ENCODE measurements around the gene KATNAL2. TPM values are rescaled to one million over a fixed set of nuclear protein-coding genes. Genes with fewer than 3 reads are reported as not detected.

KATNAL2 gene
- polyA plus RNA-seq, 1 donor: 2.3 TPM

- DNase-seq: no peak
- Histone ChIP-seq H3K4me3 (ENCODE audit: low read length) (no peak overlapping the region), H3K27me3 (ENCODE audit: control insufficient read depth, insufficient read depth, low read length) (no peaks in the 10 kb centered on the region), H3K36me3 (ENCODE audit: control insufficient read depth, insufficient read depth, low read length) (no peaks in the 10 kb centered on the region), H3K4me1 (ENCODE audit: control insufficient read depth, insufficient read depth, low read length) (no peaks in the 10 kb centered on the region), H3K27ac (ENCODE audit: low read length) (no peak overlapping the region), H3K9me3 (ENCODE audit: control insufficient read depth, low read depth, low read length) (no peaks in the 10 kb centered on the region)
- no CpG with 5 or more reads among the region's 3 CpGs for WGBS (ENCODE audit: insufficient coverage, low lambda C conversion rate)
Measured at GRCh38 chr18:47067648-47068047, 150.2 kb downstream of the KATNAL2 start.

- H3K36me3 ChIP-seq (ENCODE audit: control insufficient read depth, insufficient read depth, low read length): no peaks in the 10 kb centered on the region
- no peak overlapping the region for H3K4me3 ChIP-seq (ENCODE audit: low read length)
- DNase-seq: no peak
- WGBS (ENCODE audit: insufficient coverage, low lambda C conversion rate): 100% methylated on average over 1 of the region's 13 CpGs
- H3K27me3 ChIP-seq (ENCODE audit: control insufficient read depth, insufficient read depth, low read length): no peaks in the 10 kb centered on the region
- H3K27ac ChIP-seq (ENCODE audit: low read length): no peak overlapping the region
- H3K4me1 ChIP-seq (ENCODE audit: control insufficient read depth, insufficient read depth, low read length): no peaks in the 10 kb centered on the region
- no peaks in the 10 kb centered on the region for H3K9me3 ChIP-seq (ENCODE audit: control insufficient read depth, low read depth, low read length)
Measured at GRCh38 chr18:47075098-47075883, 157.9 kb downstream of the KATNAL2 start.

GRCh38 chr18:47077111-47077510 is 159.7 kb downstream of the KATNAL2 start:
- no peaks in the 10 kb centered on the region for H3K4me1 ChIP-seq (ENCODE audit: control insufficient read depth, insufficient read depth, low read length)

DNA sequence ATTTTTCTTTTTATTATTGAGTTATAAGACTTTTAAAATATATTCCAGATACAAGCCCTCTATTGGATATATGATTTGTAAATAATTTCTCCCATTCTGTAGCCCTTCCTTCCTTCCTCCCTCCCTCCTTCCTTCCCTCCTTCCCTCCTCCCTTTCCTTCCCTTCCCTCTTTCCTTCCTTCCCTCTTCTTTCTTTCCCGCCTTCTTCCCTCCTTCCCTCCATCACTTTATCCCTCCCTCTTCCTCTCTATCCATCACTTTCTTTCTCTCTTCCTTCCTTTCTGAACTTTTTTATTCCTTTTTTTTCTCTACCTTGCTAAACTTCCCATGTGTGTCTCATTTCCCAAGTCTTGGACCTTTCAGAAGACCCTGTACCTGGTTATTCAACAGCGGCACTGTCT is 163.5 kb downstream of the KATNAL2 start:
- no peaks in the 10 kb centered on the region for H3K4me1 ChIP-seq (ENCODE audit: control insufficient read depth, insufficient read depth, low read length)
- 94% methylated on average over 2 of the region's 2 CpGs for WGBS (ENCODE audit: insufficient coverage, low lambda C conversion rate)
- H3K9me3 ChIP-seq (ENCODE audit: control insufficient read depth, low read depth, low read length): no peaks in the 10 kb centered on the region
- H3K27ac ChIP-seq (ENCODE audit: low read length): no peak overlapping the region
- no peak for DNase-seq
- H3K27me3 ChIP-seq (ENCODE audit: control insufficient read depth, insufficient read depth, low read length): no peaks in the 10 kb centered on the region
- H3K36me3 ChIP-seq (ENCODE audit: control insufficient read depth, insufficient read depth, low read length): no peaks in the 10 kb centered on the region
- H3K4me3 ChIP-seq (ENCODE audit: low read length): no peak overlapping the region

More at GRCh38 chr18:47077111-47077510, 159.7 kb downstream of the KATNAL2 start:
- H3K36me3 ChIP-seq (ENCODE audit: control insufficient read depth, insufficient read depth, low read length): no peaks in the 10 kb centered on the region
- no peaks in the 10 kb centered on the region for H3K9me3 ChIP-seq (ENCODE audit: control insufficient read depth, low read depth, low read length)
- no peak overlapping the region for H3K4me3 ChIP-seq (ENCODE audit: low read length)
- WGBS (ENCODE audit: insufficient coverage, low lambda C conversion rate): 100% methylated on average over 1 of the region's 7 CpGs
- no peak overlapping the region for H3K27ac ChIP-seq (ENCODE audit: low read length)
- no peak for DNase-seq
- H3K27me3 ChIP-seq (ENCODE audit: control insufficient read depth, insufficient read depth, low read length): no peaks in the 10 kb centered on the region

GRCh38 chr18:47081578-47081977 is 164.2 kb downstream of the KATNAL2 start:
- Histone ChIP-seq H3K4me1 (ENCODE audit: control insufficient read depth, insufficient read depth, low read length) (no peaks in the 10 kb centered on the region), H3K9me3 (ENCODE audit: control insufficient read depth, low read depth, low read length) (no peaks in the 10 kb centered on the region), H3K36me3 (ENCODE audit: control insufficient read depth, insufficient read depth, low read length) (no peaks in the 10 kb centered on the region), H3K27me3 (ENCODE audit: control insufficient read depth, insufficient read depth, low read length) (no peaks in the 10 kb centered on the region), H3K4me3 (ENCODE audit: low read length) (no peak overlapping the region), H3K27ac (ENCODE audit: low read length) (no peak overlapping the region)
- 60% methylated on average over 1 of the region's 2 CpGs for WGBS (ENCODE audit: insufficient coverage, low lambda C conversion rate)
- no peak for DNase-seq

- no peaks in the 10 kb centered on the region for H3K36me3 ChIP-seq (ENCODE audit: control insufficient read depth, insufficient read depth, low read length)
- no peaks in the 10 kb centered on the region for H3K9me3 ChIP-seq (ENCODE audit: control insufficient read depth, low read depth, low read length)
- no peaks in the 10 kb centered on the region for H3K27me3 ChIP-seq (ENCODE audit: control insufficient read depth, insufficient read depth, low read length)
- no peak for DNase-seq
- H3K4me1 ChIP-seq (ENCODE audit: control insufficient read depth, insufficient read depth, low read length): no peaks in the 10 kb centered on the region
- 95% methylated on average over 4 of the region's 5 CpGs for WGBS (ENCODE audit: insufficient coverage, low lambda C conversion rate)
- H3K4me3 ChIP-seq (ENCODE audit: low read length): no peak overlapping the region
- no peak overlapping the region for H3K27ac ChIP-seq (ENCODE audit: low read length)
Measured at GRCh38 chr18:47087676-47088075, 170.3 kb downstream of the KATNAL2 start.

DNA sequence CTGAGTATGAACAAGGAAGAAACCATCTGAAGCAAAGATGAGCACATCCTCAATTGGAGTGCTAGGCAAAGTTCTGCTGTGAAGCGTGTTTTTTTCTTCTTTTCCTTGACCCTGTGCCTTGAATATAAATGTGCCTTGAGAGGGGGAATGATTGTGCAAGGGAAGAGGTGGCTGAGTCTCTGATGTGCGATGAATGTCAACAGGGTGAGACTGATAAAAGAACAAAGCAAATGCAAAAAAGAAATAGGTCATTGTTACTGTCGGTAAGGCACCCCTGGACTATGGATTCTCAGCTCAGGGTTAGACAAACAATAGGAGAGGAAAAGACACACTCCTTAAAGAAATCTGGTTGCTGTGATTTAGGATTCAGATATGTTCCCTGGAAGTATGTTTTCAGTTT is 178.4 kb downstream of the KATNAL2 start:
- no peaks in the 10 kb centered on the region for H3K36me3 ChIP-seq (ENCODE audit: control insufficient read depth, insufficient read depth, low read length)
- H3K9me3 ChIP-seq (ENCODE audit: control insufficient read depth, low read depth, low read length): no peaks in the 10 kb centered on the region
- DNase-seq: no peak
- no peak overlapping the region for H3K27ac ChIP-seq (ENCODE audit: low read length)
- no peak overlapping the region for H3K4me3 ChIP-seq (ENCODE audit: low read length)
- WGBS (ENCODE audit: insufficient coverage, low lambda C conversion rate): 27% methylated on average over 2 of the region's 3 CpGs
- no peaks in the 10 kb centered on the region for H3K4me1 ChIP-seq (ENCODE audit: control insufficient read depth, insufficient read depth, low read length)
- no peaks in the 10 kb centered on the region for H3K27me3 ChIP-seq (ENCODE audit: control insufficient read depth, insufficient read depth, low read length)

GRCh38 chr18:47100212-47100831 is 182.9 kb downstream of the KATNAL2 start:
- WGBS (ENCODE audit: insufficient coverage, low lambda C conversion rate): 100% methylated on average over 1 of the region's 12 CpGs
- no peak overlapping the region for H3K27ac ChIP-seq (ENCODE audit: low read length)
- H3K4me3 ChIP-seq (ENCODE audit: low read length): no peak overlapping the region
- DNase-seq: peak; percentile 22 to 31
- peaks cover 10% of the 10 kb centered on the region for H3K36me3 ChIP-seq (ENCODE audit: control insufficient read depth, insufficient read depth, low read length)
- H3K9me3 ChIP-seq (ENCODE audit: control insufficient read depth, low read depth, low read length): no peaks in the 10 kb centered on the region
- H3K27me3 ChIP-seq (ENCODE audit: control insufficient read depth, insufficient read depth, low read length): no peaks in the 10 kb centered on the region
- H3K4me1 ChIP-seq (ENCODE audit: control insufficient read depth, insufficient read depth, low read length): no peaks in the 10 kb centered on the region

DNA sequence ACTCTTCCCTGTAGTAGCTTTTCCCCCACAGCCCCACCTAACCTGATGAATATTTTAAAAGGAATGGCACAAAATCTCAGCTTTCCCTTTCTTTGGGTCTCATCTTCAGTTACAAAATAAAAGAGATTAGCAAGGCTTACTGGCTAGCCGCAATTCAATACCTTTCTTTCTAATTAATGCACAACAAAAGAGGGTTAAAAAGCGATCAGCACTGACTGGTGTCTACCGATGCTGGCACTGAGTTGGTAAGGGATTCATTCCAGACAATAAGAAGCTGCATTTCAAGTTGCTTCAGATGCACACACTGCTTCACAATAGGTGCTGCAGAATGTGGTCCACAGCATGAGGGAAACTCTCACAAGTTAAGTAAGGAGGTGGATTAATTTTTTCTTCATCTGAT is 191.0 kb downstream of the KATNAL2 start:
- peaks cover 56% of the 10 kb centered on the region for H3K36me3 ChIP-seq (ENCODE audit: control insufficient read depth, insufficient read depth, low read length)
- WGBS (ENCODE audit: insufficient coverage, low lambda C conversion rate): no CpG with 5 or more reads among the region's 3 CpGs
- no peak overlapping the region for H3K4me3 ChIP-seq (ENCODE audit: low read length)
- DNase-seq: no peak
- H3K4me1 ChIP-seq (ENCODE audit: control insufficient read depth, insufficient read depth, low read length): no peaks in the 10 kb centered on the region
- no peaks in the 10 kb centered on the region for H3K27me3 ChIP-seq (ENCODE audit: control insufficient read depth, insufficient read depth, low read length)
- no peak overlapping the region for H3K27ac ChIP-seq (ENCODE audit: low read length)
- no peaks in the 10 kb centered on the region for H3K9me3 ChIP-seq (ENCODE audit: control insufficient read depth, low read depth, low read length)

DNA sequence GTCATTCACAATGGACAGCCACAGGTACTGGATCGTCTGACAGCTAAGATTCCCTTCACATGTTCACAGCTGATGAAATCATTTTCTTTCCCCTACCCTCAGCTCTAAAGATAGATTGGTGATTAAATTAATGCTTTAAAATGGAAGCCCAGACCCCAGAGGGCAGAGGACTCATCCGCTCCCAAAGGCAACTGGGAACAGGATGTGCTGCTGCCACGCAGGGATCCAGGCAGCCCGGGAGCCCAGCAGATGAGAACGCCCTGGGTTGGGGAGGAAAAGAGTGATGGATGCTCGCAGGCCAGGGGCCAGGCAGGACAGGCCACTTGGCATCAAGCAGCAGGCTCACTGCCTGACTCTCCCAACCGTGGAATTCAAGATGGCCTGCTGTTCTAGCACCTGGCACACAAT is 191.6 kb downstream of the KATNAL2 start:
- H3K9me3 ChIP-seq (ENCODE audit: control insufficient read depth, low read depth, low read length): no peaks in the 10 kb centered on the region
- no peaks in the 10 kb centered on the region for H3K27me3 ChIP-seq (ENCODE audit: control insufficient read depth, insufficient read depth, low read length)
- no peak overlapping the region for H3K4me3 ChIP-seq (ENCODE audit: low read length)
- H3K27ac ChIP-seq (ENCODE audit: low read length): no peak overlapping the region
- DNase-seq: no peak
- H3K36me3 ChIP-seq (ENCODE audit: control insufficient read depth, insufficient read depth, low read length): peaks cover 58% of the 10 kb centered on the region
- WGBS (ENCODE audit: insufficient coverage, low lambda C conversion rate): no CpG with 5 or more reads among the region's 7 CpGs
- no peaks in the 10 kb centered on the region for H3K4me1 ChIP-seq (ENCODE audit: control insufficient read depth, insufficient read depth, low read length)

DNA sequence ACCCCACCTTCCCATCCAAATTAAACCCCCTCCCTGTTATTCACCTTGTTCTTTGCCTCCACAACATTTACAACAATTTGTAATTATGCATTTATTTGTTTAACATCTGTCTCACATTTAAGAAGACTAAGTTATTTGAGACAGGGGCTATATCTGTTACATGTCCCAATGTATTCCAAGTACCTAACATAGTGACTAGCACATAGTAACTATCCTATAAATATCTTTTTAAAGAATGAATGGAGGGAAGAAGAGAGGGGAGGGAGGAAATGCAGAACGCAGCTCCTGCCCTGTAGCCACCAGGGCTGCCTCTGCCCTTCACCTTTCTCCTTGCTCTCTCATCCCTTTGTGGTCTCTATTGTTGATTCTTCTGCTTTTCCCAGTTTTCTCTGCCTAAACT is 192.3 kb downstream of the KATNAL2 start:
- WGBS (ENCODE audit: insufficient coverage, low lambda C conversion rate): no CpG with 5 or more reads among the region's 1 CpG
- no peak overlapping the region for H3K4me3 ChIP-seq (ENCODE audit: low read length)
- no peaks in the 10 kb centered on the region for H3K27me3 ChIP-seq (ENCODE audit: control insufficient read depth, insufficient read depth, low read length)
- H3K27ac ChIP-seq (ENCODE audit: low read length): no peak overlapping the region
- H3K4me1 ChIP-seq (ENCODE audit: control insufficient read depth, insufficient read depth, low read length): no peaks in the 10 kb centered on the region
- H3K36me3 ChIP-seq (ENCODE audit: control insufficient read depth, insufficient read depth, low read length): peaks cover 56% of the 10 kb centered on the region
- DNase-seq: no peak
- no peaks in the 10 kb centered on the region for H3K9me3 ChIP-seq (ENCODE audit: control insufficient read depth, low read depth, low read length)
